Gastroesophageal sphincter (tissue), 4 donors: ENCODE measurements around the gene ANP32B. TPM values are rescaled to one million over a fixed set of nuclear protein-coding genes. Genes with fewer than 3 reads are reported as not detected.

Experiments used
- ATAC-seq: fragments of 150-250 bp; one replicate; pipeline ENCODE4 v1.9.1; 2016; ENCODE audit warnings: mild to moderate bottlenecking, moderate library complexity
- H3K27ac ChIP-seq, 4 donors: fragments of 200-600 bp; sonication (generic) in 3 of 4; 1 replicate in 3 of 4; 2 replicates in 1 of 4; pipeline ENCODE4 v1.5.1; 2016 to 2019
- H3K27me3 ChIP-seq: fragments of 200-600 bp; sonication (generic); one replicate; pipeline ENCODE4 v1.5.1; 2019
- H3K36me3 ChIP-seq, 2 donors: fragments of 200-600 bp; sonication (generic); one replicate each; pipeline ENCODE4 v1.5.1; 2019; ENCODE audit warnings: control low read depth in 1 of 2
- H3K4me1 ChIP-seq, 3 donors: fragments of 200-600 bp; sonication (generic); 1 replicate in 2 of 3; 2 replicates in 1 of 3; pipeline ENCODE4 v1.5.1; 2016 to 2019; ENCODE audit warnings: control low read depth in 2 of 3
- H3K4me3 ChIP-seq, 2 donors: fragments of 200-600 bp; sonication (generic); one replicate each; pipeline ENCODE4 v1.5.1; 2019; ENCODE audit warnings: mild to moderate bottlenecking in 1 of 2, moderate library complexity in 1 of 2
- H3K9me3 ChIP-seq, 3 donors: fragments of 200-600 bp; sonication (generic); one replicate each; pipeline ENCODE4 v1.5.1; 2017 to 2019; ENCODE audit warnings: control low read depth in 2 of 3
- CTCF ChIP-seq, 4 experiments: fragments of 200-600 bp in 2 of 4; fragments of 450-650 bp in 2 of 4; sonication (generic) in 1 of 4; IDR thresholded peaks; one replicate each; pipeline ENCODE4 v1.5.1; 2017 to 2019; ENCODE audit warnings: antibody characterized with exemption in 4 of 4, mild to moderate bottlenecking in 2 of 4, moderate library complexity in 2 of 4
- EP300 ChIP-seq: sonication (generic); formaldehyde crosslinking; IDR thresholded peaks from one replicate; pipeline ENCODE4 v1.6.1; 2017; ENCODE audit warnings: antibody characterized with exemption, mild to moderate bottlenecking
- POLR2A ChIP-seq, 2 donors: fragments of 450-650 bp; IDR thresholded peaks; one replicate each; pipeline ENCODE4 v1.6.1; 2017; ENCODE audit warnings: antibody characterized with exemption in 2 of 2, mild to moderate bottlenecking in 2 of 2, moderate library complexity in 1 of 2
- POLR2AphosphoS5 ChIP-seq: sonication (generic); formaldehyde crosslinking; IDR thresholded peaks from one replicate; pipeline ENCODE4 v1.6.1; 2017; ENCODE audit warnings: antibody characterized with exemption
- WGBS, 2 donors: methylation state at CpG; one replicate each; pipeline ENCODE4 v1.1.5; 2018; ENCODE audit warnings: low coverage in 1 of 2; 5-methylcytosine and 5-hydroxymethylcytosine counted together
- total RNA-seq, 4 donors: library from RNA; depleted of rRNA; stranded (reverse); fragments of >200 nt; gene quantifications; one replicate each; pipeline ENCODE4 v1.1.0, GENCODE V29; 2016

ANP32B gene
- total RNA-seq, 4 donors from 2014 or later = 33.0 to 41.0 (median 36.1) TPM

DNA sequence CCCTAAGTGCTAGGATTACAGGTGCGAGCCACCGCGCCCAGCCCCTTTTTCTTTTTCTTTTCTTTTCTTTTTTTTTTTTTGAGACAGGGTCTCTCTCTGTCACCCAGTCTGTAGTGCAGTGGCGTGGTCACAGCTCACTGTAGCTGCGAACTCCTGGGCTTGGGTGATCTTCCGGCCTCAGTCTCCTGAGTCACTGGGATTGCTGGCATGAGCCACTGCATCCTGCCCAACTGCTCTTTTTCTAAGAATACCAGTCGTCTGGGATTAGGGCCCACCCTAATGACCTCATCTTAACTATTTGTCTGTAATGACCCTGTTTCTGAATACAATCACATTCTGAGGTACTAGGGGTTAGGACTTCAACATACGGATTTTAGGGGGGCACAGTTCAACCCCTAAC lies 39.3 kb downstream of the ANP32B start:
- Histone ChIP-seq H3K4me1 (no peaks in the 10 kb centered on the region), H3K36me3 (peaks cover 0 to 47% of the 10 kb centered on the region in 2 donors), H3K27ac (no peak overlapping the region), H3K9me3 (no peaks in the 10 kb centered on the region), H3K4me3 (no peak overlapping the region), H3K27me3 (no peaks in the 10 kb centered on the region)
- no peak for TF ChIP-seq EP300
- no peak for TF ChIP-seq POLR2AphosphoS5
- TF ChIP-seq POLR2A (IDR thresholded peaks at IDR 0.05) = no peak
- TF ChIP-seq CTCF (IDR thresholded peaks at IDR 0.05) = no peak
- WGBS, 2 donors = 83% methylated on average over 5 to 7 of the region's 8 CpGs
- ATAC-seq = peak; percentile 46

DNA sequence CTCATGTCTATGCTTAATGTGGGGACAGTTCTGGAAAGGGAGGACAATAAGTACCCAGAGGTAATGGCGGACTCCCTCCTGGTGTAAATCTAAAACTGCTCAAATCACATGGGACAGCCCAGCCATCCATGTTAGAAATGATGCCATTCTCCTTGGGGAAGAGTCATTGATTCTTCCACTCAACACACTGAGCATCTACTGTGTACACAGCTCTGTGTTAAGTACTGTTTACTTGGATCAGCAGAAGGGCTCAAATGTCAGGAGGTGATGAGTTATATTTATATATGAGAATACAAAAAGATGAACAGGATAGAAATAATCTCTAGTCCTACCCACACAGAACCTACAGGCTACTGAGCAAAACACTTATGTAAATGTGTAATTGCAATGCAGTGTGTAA lies 41.6 kb downstream of the ANP32B start:
- no peak for TF ChIP-seq POLR2AphosphoS5
- TF ChIP-seq CTCF (IDR thresholded peaks at IDR 0.05) = no peak
- Histone ChIP-seq H3K4me1 (no peaks in the 10 kb centered on the region), H3K27me3 (no peaks in the 10 kb centered on the region), H3K4me3 (no peak overlapping the region), H3K27ac (no peak overlapping the region), H3K36me3 (peaks cover 0 to 25% of the 10 kb centered on the region in 2 donors), H3K9me3 (no peaks in the 10 kb centered on the region)
- WGBS, 2 donors = 100% methylated on average over 1 of the region's 1 CpG
- no peak for ATAC-seq

- ATAC-seq = no peak
- H3K9me3 ChIP-seq = no peaks in the 10 kb centered on the region
- no peak for TF ChIP-seq POLR2AphosphoS5
- no peak overlapping the region for H3K27ac ChIP-seq
- H3K4me1 ChIP-seq = peaks cover 0 to 6% (median 4%) of the 10 kb centered on the region in 3 donors
- peaks cover 13% of the 10 kb centered on the region for H3K27me3 ChIP-seq
- no peaks in the 10 kb centered on the region for H3K36me3 ChIP-seq
- H3K4me3 ChIP-seq = no peak overlapping the region
Measured at GRCh38 chr9:98031169-98031568, 48.0 kb downstream of the ANP32B start.

DNA sequence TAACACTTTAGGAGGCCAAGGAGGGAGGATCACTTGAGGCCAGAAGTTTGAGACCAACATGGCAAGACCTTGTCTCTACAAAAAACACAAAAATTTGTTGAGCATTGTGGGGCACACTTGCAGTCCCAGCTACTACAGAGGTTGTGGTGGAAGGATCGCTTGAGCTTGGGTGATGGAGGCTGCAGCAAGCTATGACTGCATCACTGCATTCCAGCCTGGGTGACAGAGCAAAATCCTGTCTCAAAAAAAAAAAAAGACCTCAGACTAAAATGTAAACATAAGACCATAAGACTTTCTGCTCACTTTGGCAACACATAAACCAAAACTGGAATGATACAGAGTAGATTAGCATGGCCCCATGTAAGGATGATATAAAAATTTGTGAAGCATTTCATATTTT lies 48.8 kb downstream of the ANP32B start:
- Histone ChIP-seq H3K36me3 (no peaks in the 10 kb centered on the region), H3K4me1 (peaks cover 0 to 6% (median 4%) of the 10 kb centered on the region in 3 donors), H3K27ac (no peak overlapping the region), H3K27me3 (peaks cover 13% of the 10 kb centered on the region), H3K9me3 (no peaks in the 10 kb centered on the region), H3K4me3 (no peak overlapping the region)
- TF ChIP-seq CTCF (IDR thresholded peaks at IDR 0.05) (no peak), POLR2A (IDR thresholded peaks at IDR 0.05) (no peak), POLR2AphosphoS5 (no peak), EP300 (no peak)
- no peak for ATAC-seq
- 75% methylated on average over 1 of the region's 1 CpG; no CpG with 5 or more reads in 1 of the 2 donors for WGBS, 2 donors

GRCh38 chr9:98034593-98035546 lies 51.7 kb downstream of the ANP32B start:
- Histone ChIP-seq H3K4me1 (peaks cover 0 to 6% (median 4%) of the 10 kb centered on the region in 3 donors), H3K9me3 (no peaks in the 10 kb centered on the region), H3K27me3 (peaks cover 13% of the 10 kb centered on the region), H3K27ac (no peak overlapping the region), H3K4me3 (peak overlapping the region in 1 of 2 donors; percentile 20), H3K36me3 (no peaks in the 10 kb centered on the region)
- peak; percentile 83 to 89 (median 86) for TF ChIP-seq CTCF (IDR thresholded peaks at IDR 0.05)
- no peak for TF ChIP-seq POLR2A (IDR thresholded peaks at IDR 0.05)
- ATAC-seq = peak; percentile 76
- WGBS, 2 donors = 52 to 53% methylated on average over 6 to 7 of the region's 20 CpGs
